Caco-2 (cell line): Measurements from ENCODE around the gene PRPH. TPM values are rescaled to one million over a fixed set of nuclear protein-coding genes. Genes with fewer than 3 reads are reported as not detected.

ENCODE experiments used
- BruUV-seq: library from RNA; stranded (reverse); fragments of 400-500 nt; replicated peaks from 2 replicates; lab custom pipeline; 2021; lab: Mats Ljungman, UMichigan
- CTCF ChIA-PET: fragments of 300-600 bp; sonication (Branson Sonifier 250); formaldehyde crosslinking; loops from one replicate; lab custom pipeline; 2022; ENCODE audit warnings: antibody characterized with exemption; lab: Charles Lee
- POLR2A ChIA-PET: fragments of 300-600 bp; sonication (Branson Sonifier 250); formaldehyde crosslinking; loops from one replicate; lab custom pipeline; 2022; ENCODE audit warnings: antibody characterized with exemption; lab: Charles Lee
- DNase-seq, 2 experiments: peaks; one replicate each; pipeline versions ENCODE4 v3.0.0 to v3.0.0-alpha.2; 2020 to 2022
- H3K27me3 ChIP-seq: replicated peaks from 2 replicates; pipeline ENCODE4 v1.6.0; 2011; ENCODE audit warnings: low read length; ENCODE audit not compliant: control insufficient read depth, insufficient read depth
- H3K36me3 ChIP-seq: 2 replicates; pipeline ENCODE4 v1.5.1; 2011; ENCODE audit warnings: low read length; ENCODE audit not compliant: control insufficient read depth, insufficient read depth
- H3K4me1 ChIP-seq: fragments of 250-450 bp; sonication (Bioruptor Pico); 2 replicates; pipeline ENCODE4 v1.5.1; 2020; ENCODE audit warnings: mild to moderate bottlenecking
- H3K4me3 ChIP-seq: 2 replicates; pipeline ENCODE4 v1.5.1; 2011; ENCODE audit warnings: low read depth, mild to moderate bottlenecking, control low read depth, low read length
- H3K9me3 ChIP-seq: fragments of 250-450 bp; sonication (Bioruptor Pico); 2 replicates; pipeline ENCODE4 v1.5.1; 2020; ENCODE audit warnings: mild to moderate bottlenecking, moderate library complexity
- H3K27ac Mint-ChIP-seq: one replicate; pipeline ENCODE4 v1.8.0; 2022; ENCODE audit warnings: mixed read lengths; ENCODE audit not compliant: unreplicated experiment
- H3K27me3 Mint-ChIP-seq: one replicate; pipeline ENCODE4 v1.8.0; 2022; ENCODE audit warnings: mixed read lengths; ENCODE audit not compliant: insufficient read depth, unreplicated experiment
- H3K36me3 Mint-ChIP-seq: one replicate; pipeline ENCODE4 v1.8.0; 2022; ENCODE audit warnings: mild to moderate bottlenecking, mixed read lengths; ENCODE audit not compliant: insufficient read depth, unreplicated experiment
- H3K4me1 Mint-ChIP-seq: one replicate; pipeline ENCODE4 v1.8.0; 2022; ENCODE audit warnings: low read depth, mixed read lengths; ENCODE audit not compliant: unreplicated experiment
- H3K4me3 Mint-ChIP-seq: one replicate; pipeline ENCODE4 v1.8.0; 2022; ENCODE audit warnings: mild to moderate bottlenecking, moderate library complexity, mixed read lengths; ENCODE audit not compliant: unreplicated experiment
- H3K9me3 Mint-ChIP-seq: one replicate; pipeline ENCODE4 v1.8.0; 2022; ENCODE audit warnings: mixed read lengths; ENCODE audit not compliant: unreplicated experiment
- intact Hi-C: fragments of 100-400 bp; cut with micrococcal nuclease; formaldehyde crosslinking; loops from one replicate; pipeline ENCODE4 v1.10.0; 2022; ENCODE audit not compliant: unreplicated experiment
- total RNA-seq: library from RNA; stranded (reverse); gene quantifications from 2 replicates; pipeline ENCODE4 v1.2.3, GENCODE V29; 2022
- TF ChIP-seq, protein P1 (sequence below), 2 experiments: fragments of 200-600 bp in 1 of 2; IDR thresholded peaks; 1 replicate in 1 of 2; 2 replicates in 1 of 2; pipeline versions ENCODE4 v1.5.1 to v1.8.0; 2011 to 2022; ENCODE audit warnings: antibody characterized with exemption in 1 of 2, control low read depth in 1 of 2, inconsistent platforms in 1 of 2, low read depth in 1 of 2, low read length in 1 of 2, mild to moderate bottlenecking in 1 of 2, moderate library complexity in 1 of 2; ENCODE audit not compliant: insufficient read depth in 1 of 2, severe bottlenecking in 1 of 2, unreplicated experiment in 1 of 2

The PRPH gene
- total RNA-seq, 1 experiment from 2014 or later: 4.9 TPM

DNA sequence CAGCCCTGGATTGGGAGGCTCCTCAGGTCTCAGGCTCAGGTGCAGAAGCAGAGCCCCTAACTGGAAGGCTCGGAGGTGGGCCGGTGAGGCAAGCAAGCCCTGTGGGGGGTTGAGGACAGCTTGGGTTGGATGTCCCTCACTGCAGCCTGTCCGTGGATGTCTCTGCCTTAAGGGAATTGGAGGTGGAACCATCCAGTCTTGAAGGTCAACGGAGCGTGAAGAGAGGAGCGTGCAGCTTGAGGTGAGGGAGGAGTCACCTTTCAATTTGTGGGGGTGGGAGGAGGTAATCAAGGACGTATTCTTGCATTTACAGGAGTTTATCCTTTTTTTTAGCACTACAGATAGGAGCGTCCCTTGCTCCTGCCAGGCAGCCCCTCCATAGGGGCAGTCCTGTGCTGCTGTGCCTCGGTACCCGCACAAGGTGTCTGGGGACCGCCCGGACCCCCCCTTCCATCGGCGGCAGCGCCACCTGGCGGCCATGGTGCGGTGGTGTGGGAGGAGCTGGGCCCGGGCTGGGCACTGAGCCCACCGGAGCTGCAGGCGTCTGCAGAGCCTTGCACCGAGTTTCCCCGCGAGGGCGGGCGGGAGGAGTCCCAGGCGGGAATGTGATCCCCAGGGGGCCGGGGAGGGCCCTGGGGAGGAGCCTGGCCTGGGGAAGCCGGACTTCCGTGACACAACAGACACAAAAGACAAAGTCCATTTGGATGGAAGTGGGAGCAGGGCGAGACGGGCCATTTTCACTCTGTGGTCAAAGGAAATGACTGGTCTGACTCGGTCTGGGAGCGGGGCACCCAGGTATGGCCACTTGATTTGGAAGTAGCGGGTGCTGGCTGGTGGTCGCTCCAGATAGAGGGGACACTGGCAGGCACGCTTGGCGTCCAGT lies 52.6 kb downstream of the PRPH start:
- no TSS peak for BruUV-seq
- Histone ChIP-seq H3K9me3 (no peaks in the 10 kb centered on the region), H3K4me1 (peaks cover 16% of the 10 kb centered on the region), H3K36me3 (peaks cover 4% of the 10 kb centered on the region), H3K27me3 (no peaks in the 10 kb centered on the region), H3K4me3 (peak overlapping the region; percentile 43)
- peak; percentile 98 to 99 for DNase-seq
- no peaks in the 10 kb centered on the region for H3K9me3 Mint-ChIP-seq
- peak overlapping the region; percentile 90 for H3K4me3 Mint-ChIP-seq
- peak overlapping the region; percentile 98 for H3K27ac Mint-ChIP-seq
- CTCF ChIA-PET: interaction anchor here (0.5 to 3.5 kb wide), 49 partner anchors 9 to 390 kb away, joined by 3 to 153 read pairs (median 4); partner anchors contain the start of genes ARF3, C1QL4, KCNH3 and PRPF40B
- POLR2A ChIA-PET: interaction anchor here (0.5 to 2.7 kb wide), 13 partner anchors 11 to 394 kb away, joined by 3 to 30 read pairs (median 3); partner anchors contain the start of genes SPATS2, TMBIM6, TROAP and TUBA1B
- H3K27me3 Mint-ChIP-seq: no peaks in the 10 kb centered on the region
- intact Hi-C loops: loop anchor here (1.0 to 2.0 kb wide), 3 partner anchors 16 to 59 kb away; no protein-coding TSS in a partner anchor
- TF ChIP-seq, protein P1, sequence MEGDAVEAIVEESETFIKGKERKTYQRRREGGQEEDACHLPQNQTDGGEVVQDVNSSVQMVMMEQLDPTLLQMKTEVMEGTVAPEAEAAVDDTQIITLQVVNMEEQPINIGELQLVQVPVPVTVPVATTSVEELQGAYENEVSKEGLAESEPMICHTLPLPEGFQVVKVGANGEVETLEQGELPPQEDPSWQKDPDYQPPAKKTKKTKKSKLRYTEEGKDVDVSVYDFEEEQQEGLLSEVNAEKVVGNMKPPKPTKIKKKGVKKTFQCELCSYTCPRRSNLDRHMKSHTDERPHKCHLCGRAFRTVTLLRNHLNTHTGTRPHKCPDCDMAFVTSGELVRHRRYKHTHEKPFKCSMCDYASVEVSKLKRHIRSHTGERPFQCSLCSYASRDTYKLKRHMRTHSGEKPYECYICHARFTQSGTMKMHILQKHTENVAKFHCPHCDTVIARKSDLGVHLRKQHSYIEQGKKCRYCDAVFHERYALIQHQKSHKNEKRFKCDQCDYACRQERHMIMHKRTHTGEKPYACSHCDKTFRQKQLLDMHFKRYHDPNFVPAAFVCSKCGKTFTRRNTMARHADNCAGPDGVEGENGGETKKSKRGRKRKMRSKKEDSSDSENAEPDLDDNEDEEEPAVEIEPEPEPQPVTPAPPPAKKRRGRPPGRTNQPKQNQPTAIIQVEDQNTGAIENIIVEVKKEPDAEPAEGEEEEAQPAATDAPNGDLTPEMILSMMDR (IDR thresholded peaks at IDR 0.05; ENCODE audit: insufficient read depth in 1 of 2, low read depth in 1 of 2, low read length in 1 of 2, severe bottlenecking in 1 of 2, unreplicated experiment in 1 of 2): peak; percentile 97 to 98
- peaks cover 14% of the 10 kb centered on the region for H3K4me1 Mint-ChIP-seq
- H3K36me3 Mint-ChIP-seq: peaks cover 29% of the 10 kb centered on the region

Other genes starting within 250 kb of the PRPH start
- gene KMT2D, start 234.4 kb upstream of the PRPH start, total RNA-seq: 139 and 140 TPM in 2 replicates
- gene RHEBL1, start 225.2 kb upstream of the PRPH start, total RNA-seq: 2.5 and 2.6 TPM in 2 replicates
- gene DHH, start 200.3 kb upstream of the PRPH start, total RNA-seq: 0.16 TPM in 1 of 2 replicates, not detected in the other
- 43.1 and 43.9 TPM in 2 replicates for gene LMBR1L, start 184.3 kb upstream of the PRPH start, total RNA-seq
- 1,866 and 1,882 TPM in 2 replicates for gene TUBA1B, start 163.8 kb upstream of the PRPH start, total RNA-seq
- gene TUBA1A, start 106.1 kb upstream of the PRPH start, total RNA-seq: 8.5 and 9.1 TPM in 2 replicates
- gene TUBA1C, start 30.1 kb upstream of the PRPH start, total RNA-seq: 636 and 638 TPM in 2 replicates
- gene TROAP, start 28.1 kb downstream of the PRPH start, total RNA-seq: 134 and 135 TPM in 2 replicates
- gene C1QL4, start 42.0 kb downstream of the PRPH start, total RNA-seq: 2.6 and 3.6 TPM in 2 replicates
- 40.6 and 47.7 TPM in 2 replicates for gene DNAJC22, start 51.7 kb downstream of the PRPH start, total RNA-seq
- gene SPATS2, start 72.3 kb downstream of the PRPH start, total RNA-seq: 43.1 and 48.9 TPM in 2 replicates
- 0.16 and 0.27 TPM in 2 replicates for gene KCNH3, start 243.9 kb downstream of the PRPH start, total RNA-seq